ENCODE data around the gene MPND. TPM values are rescaled to one million over a fixed set of nuclear protein-coding genes. Genes with fewer than 3 reads are reported as not detected.
A peak's percentile ranks its signal among the peaks of the same experiment; 100 is the strongest.

The MPND gene
- total and polyA plus RNA-seq, 2 of the 13 experiments (the other 11 are each of a cell fraction or from before 2014, with no cell fraction given) = 10.8 to 15.8 TPM

GRCh38 chr19:4313847-4314490 lies 29.4 kb upstream of the MPND start:
- Histone ChIP-seq H3K9me3 (ENCODE audit: low read length) (no peaks in the 10 kb centered on the region), H3K4me1 (ENCODE audit: insufficient read depth, low read length) (peaks cover 42% of the 10 kb centered on the region), H3K27ac (ENCODE audit: extremely low read length, insufficient read depth, low read length) (no peak overlapping the region), H3K36me3 (replicated peaks in 1 of 2; ENCODE audit: control insufficient read depth in 1 of 2, insufficient read depth in 2 of 2, low read length in 2 of 2) (no peaks in the 10 kb centered on the region), H3K79me2 (ENCODE audit: insufficient read depth, low read length) (no peaks in the 10 kb centered on the region), H3K4me2 (ENCODE audit: low read depth, low read length) (peak overlapping the region; percentile 28), H3K4me3 (replicated peaks in 1 of 3; ENCODE audit: insufficient read depth in 1 of 3, low read depth in 2 of 3, low read length in 3 of 3) (no peak overlapping the region), H4K20me1 (ENCODE audit: insufficient read depth, low read length) (no peaks in the 10 kb centered on the region), H3K9ac (ENCODE audit: insufficient read depth, low read depth, low read length) (no peak overlapping the region), H3K27me3 (ENCODE audit: control insufficient read depth in 1 of 2, insufficient read depth in 2 of 2, low read length in 2 of 2) (0 out of 5 replicates have a peak, but pooled peaks cover 0 to 1% of the 10 kb centered on the region in 2 experiments), H2AFZ (ENCODE audit: low read length) (no peak overlapping the region)
- intact Hi-C loops (cut with micrococcal nuclease; ENCODE audit: unreplicated experiment) (no loop called here), in situ Hi-C loops (cut with HindIII; ENCODE audit: extremely low pct_ligation_motif_present, low pct_unique_long_range_greater_than_20kb) (no loop called here)
- no peak for ATAC-seq
- FAIRE-seq = no peak
- no TSS peak for BruUV-seq (replicated peaks)
- CTCF ChIA-PET (ENCODE audit: low intra/inter-chr PET ratio, low total read pairs) = interaction anchor here (0.7 kb wide), 1 partner anchor 47 kb away, joined by 4 read pairs; no protein-coding TSS in a partner anchor
- no peak for DNase-seq (ENCODE audit: low spot score)
- WGBS (ENCODE audit: low lambda C conversion rate) = 34% methylated on average over 12 of the region's 12 CpGs
- POLR2A ChIA-PET = interaction anchor here (1.3 kb wide), 1 partner anchor 25 kb away, joined by 5 read pairs; the partner anchor contains the start of gene STAP2
- no peak for TF ChIP-seq EP300 (IDR thresholded peaks at IDR 0.05; ENCODE audit: low read depth in 2 of 2, low read length in 2 of 2)
- no peak for TF ChIP-seq EP300 (CRISPR knock-in tag; IDR thresholded peaks at IDR 0.05; ENCODE audit: borderline replicate concordance)
- no peak for TF ChIP-seq CSRNP1 (CRISPR knock-in tag; IDR thresholded peaks at IDR 0.05)
- no peak for TF ChIP-seq ZFYVE20 (CRISPR knock-in tag; IDR thresholded peaks at IDR 0.05; ENCODE audit: borderline replicate concordance, low read depth)
- TF ChIP-seq YY1 (IDR thresholded peaks at IDR 0.05; ENCODE audit: insufficient read depth, insufficient replicate concordance, low read depth, low read length) = no peak
- no peak for TF ChIP-seq ZFP36 (IDR thresholded peaks at IDR 0.05; ENCODE audit: borderline replicate concordance, low read depth, low read length, partially characterized antibody)
- no peak for TF ChIP-seq TMF1 (CRISPR knock-in tag; IDR thresholded peaks at IDR 0.05; ENCODE audit: low read depth)
- TF ChIP-seq ZNF460 (CRISPR knock-in tag; IDR thresholded peaks at IDR 0.05; ENCODE audit: borderline replicate concordance) = 0 out of 2 replicates have a peak, but pooled peaks have one; percentile 39
- TF ChIP-seq NFAT5 (CRISPR knock-in tag; IDR thresholded peaks at IDR 0.05) = no peak
- no peak for TF ChIP-seq NCOR1 (IDR thresholded peaks at IDR 0.05; ENCODE audit: borderline replicate concordance, low read length)
- TF ChIP-seq SAFB2 (CRISPR knock-in tag; IDR thresholded peaks at IDR 0.05; ENCODE audit: borderline replicate concordance, low read depth) = no peak
- TF ChIP-seq ZMYM3 (CRISPR knock-in tag; IDR thresholded peaks at IDR 0.05) = peak; percentile 76
- TF ChIP-seq ZNF775 (CRISPR knock-in tag; IDR thresholded peaks at IDR 0.05; ENCODE audit: borderline replicate concordance) = no peak
- no peak for TF ChIP-seq ZNF484 (CRISPR knock-in tag; IDR thresholded peaks at IDR 0.05; ENCODE audit: borderline replicate concordance, low read depth)

All from HepG2 (cell line).